Kidney (tissue), 14 donors: ENCODE data around the gene PARL. TPM values are rescaled to one million over a fixed set of nuclear protein-coding genes. Genes with fewer than 3 reads are reported as not detected.

Experiments
- DNase-seq, 5 donors: peaks; one replicate each; pipeline ENCODE4 v3.0.0-alpha.2; 2013 to 2020
- FAIRE-seq: peaks from 2 replicates; lab custom pipeline; 2012; peaks lifted over from hg19 to GRCh38; lab: Jason Lieb, UNC
- H3K27ac ChIP-seq, 2 donors: one replicate each; pipeline ENCODE4 v1.7.0; 2013; ENCODE audit warnings: low read depth in 2 of 2, low read length in 2 of 2, inconsistent platforms in 1 of 2
- H3K27me3 ChIP-seq: one replicate; pipeline ENCODE4 v1.7.1; 2013; ENCODE audit warnings: low read length, inconsistent platforms; ENCODE audit not compliant: control insufficient read depth, insufficient read depth
- H3K36me3 ChIP-seq, 3 donors: one replicate each; pipeline versions ENCODE4 v1.7.0 to v1.7.1; 2013; ENCODE audit warnings: low read length in 3 of 3, control low read depth in 1 of 3, inconsistent platforms in 1 of 3; ENCODE audit not compliant: insufficient read depth in 3 of 3, control insufficient read depth in 2 of 3
- H3K4me1 ChIP-seq, 3 donors: one replicate each; pipeline versions ENCODE4 v1.7.0 to v1.7.1; 2013; ENCODE audit warnings: low read length in 3 of 3, inconsistent platforms in 1 of 3, low read depth in 1 of 3; ENCODE audit not compliant: control insufficient read depth in 2 of 3, insufficient read depth in 2 of 3
- H3K4me3 ChIP-seq, 3 donors: one replicate each; pipeline versions ENCODE4 v1.7.0 to v1.8.1; 2013; ENCODE audit warnings: low read length in 3 of 3, control low read depth in 1 of 3, inconsistent platforms in 1 of 3
- H3K9ac ChIP-seq, 3 donors: one replicate each; pipeline versions ENCODE4 v1.7.0 to v1.7.1; 2013; ENCODE audit warnings: low read length in 3 of 3, control low read depth in 1 of 3, inconsistent platforms in 1 of 3
- H3K9me3 ChIP-seq, 3 donors: one replicate each; pipeline versions ENCODE4 v1.7.0 to v1.7.1; 2013; ENCODE audit warnings: low read length in 3 of 3, control low read depth in 1 of 3, inconsistent platforms in 1 of 3; ENCODE audit not compliant: control insufficient read depth in 2 of 3, insufficient read depth in 1 of 3
- CTCF ChIP-seq: IDR thresholded peaks from 3 replicates; pipeline ENCODE4 v1.5.1; 2012; ENCODE audit warnings: mild to moderate bottlenecking, moderate library complexity, borderline replicate concordance; ENCODE audit not compliant: insufficient read depth; ENCODE audit errors: extremely low read depth
- intact Hi-C: fragments of 100-400 bp; cut with DNase I; formaldehyde crosslinking; loops from one replicate; pipeline ENCODE4 v1.11.1; 2022
- polyA plus RNA-seq: library from polyadenylated mRNA; stranded (reverse); fragments of 350-450 nt; fragmentation: Illumina TruSeq; extraction: RNeasy Lipid Tissue Mini Kit (QIAGEN cat#74804); gene quantifications from one replicate; pipeline ENCODE4 v1.2.3, GENCODE V29; 2014; ENCODE audit warnings: low read depth, low replicate concordance; ENCODE audit not compliant: insufficient read depth
- total RNA-seq: library from RNA; stranded (reverse); fragmentation: NEBNext Ultra II Directional; extraction: Animal tissue kit (Norgen Biotek cat#: 25700); gene quantifications from one replicate; pipeline ENCODE4 v1.2.1, GENCODE V29; 2021
- donor health status: control.
- donor health status: control.
- donor health status: control.
- donor health status: control.
- donor health status: control.
- donor health status: DM: yes; HTN: yes; CAD: no.
- donor health status: Normal renal cell carcinoma (clear cell type).

PARL gene
- total and polyA plus RNA-seq, 2 donors from 2014 or later = 70.2 to 88.8 TPM

GRCh38 chr3:183816681-183817510 is 67.8 kb downstream of the PARL start:
- intact Hi-C loops = no loop called here
- FAIRE-seq = no peak
- no peak for DNase-seq
- H3K27ac ChIP-seq = no peak overlapping the region
- H3K4me1 ChIP-seq = no peaks in the 10 kb centered on the region
- TF ChIP-seq CTCF = no peak
- H3K9ac ChIP-seq = no peak overlapping the region
- no peaks in the 10 kb centered on the region for H3K27me3 ChIP-seq
- no peaks in the 10 kb centered on the region for H3K36me3 ChIP-seq
- no peak overlapping the region for H3K4me3 ChIP-seq
- no peaks in the 10 kb centered on the region for H3K9me3 ChIP-seq

- intact Hi-C loops = no loop called here
- DNase-seq (no peak), FAIRE-seq (no peak)
- Histone ChIP-seq H3K27me3 (no peaks in the 10 kb centered on the region), H3K9ac (no peak overlapping the region), H3K4me3 (no peak overlapping the region), H3K9me3 (no peaks in the 10 kb centered on the region), H3K27ac (no peak overlapping the region), H3K4me1 (no peaks in the 10 kb centered on the region), H3K36me3 (peaks cover 0 to 2% (median 0%) of the 10 kb centered on the region in 3 donors)
- TF ChIP-seq CTCF = no peak
These were observed 68.7 kb downstream of the PARL start for GRCh38 chr3:183815951-183816475.

- TF ChIP-seq CTCF = no peak
- DNase-seq = no peak
- no peak overlapping the region for H3K4me3 ChIP-seq
- no peaks in the 10 kb centered on the region for H3K9me3 ChIP-seq
- H3K27me3 ChIP-seq = no peaks in the 10 kb centered on the region
- no peak overlapping the region for H3K9ac ChIP-seq
- H3K27ac ChIP-seq = no peak overlapping the region
- H3K36me3 ChIP-seq = peaks cover 0 to 7% (median under 1%) of the 10 kb centered on the region in 3 donors
- intact Hi-C loops = no loop called here
- no peak for FAIRE-seq
- no peaks in the 10 kb centered on the region for H3K4me1 ChIP-seq
These were observed 69.1 kb downstream of the PARL start for GRCh38 chr3:183815563-183815940.
